PC-3 (cell line): ENCODE data around the gene SHISA2. TPM values are rescaled to one million over a fixed set of nuclear protein-coding genes. Genes with fewer than 3 reads are reported as not detected.

ENCODE experiments used
- ATAC-seq: fragments of 200-7000 bp; cut with Tn5 transposase; 2 replicates; pipeline ENCODE4 v1.9.1; 2020; ENCODE audit warnings: mild to moderate bottlenecking, moderate library complexity
- BruUV-seq: library from RNA; stranded (reverse); fragments of 400-500 nt; replicated peaks from 2 replicates; lab custom pipeline; 2021; lab: Mats Ljungman, UMichigan
- CTCF ChIA-PET: fragments of 300-600 bp; sonication (Branson Sonifier 250); formaldehyde crosslinking; loops from one replicate; lab custom pipeline; 2022; ENCODE audit warnings: antibody characterized with exemption; lab: Charles Lee
- POLR2A ChIA-PET: fragments of 300-600 bp; sonication (Branson Sonifier 250); formaldehyde crosslinking; loops from one replicate; lab custom pipeline; 2022; ENCODE audit warnings: antibody characterized with exemption; ENCODE audit not compliant: unreplicated experiment; lab: Charles Lee
- DNase-seq: peaks from one replicate; pipeline ENCODE4 v3.0.0-alpha.2; 2015
- H2AFZ ChIP-seq: fragments of 300-600 bp; sonication (generic); 2 replicates; pipeline ENCODE4 v1.6.0; 2016; ENCODE audit warnings: antibody characterized with exemption, low read length
- H3F3A ChIP-seq: fragments of 300-600 bp; sonication (generic); one replicate; pipeline ENCODE4 v1.6.0; 2017; ENCODE audit warnings: antibody characterized with exemption, low read length, control low read depth, mild to moderate bottlenecking; ENCODE audit not compliant: unreplicated experiment
- H3K27ac ChIP-seq: fragments of 300-600 bp; sonication (generic); 2 replicates; pipeline ENCODE4 v1.5.1; 2016; ENCODE audit warnings: mild to moderate bottlenecking, low read length
- H3K27me3 ChIP-seq: fragments of 300-600 bp; sonication (generic); 2 replicates; pipeline ENCODE4 v1.6.1; 2016; ENCODE audit warnings: low read length, mixed read lengths
- H3K36me3 ChIP-seq: fragments of 300-600 bp; sonication (generic); 2 replicates; pipeline ENCODE4 v1.6.1; 2016; ENCODE audit warnings: low read depth, mixed run types, low read length, mixed read lengths
- H3K4me1 ChIP-seq: fragments of 300-600 bp; sonication (generic); 2 replicates; pipeline ENCODE4 v1.5.1; 2016; ENCODE audit warnings: low read length; ENCODE audit not compliant: insufficient read depth
- H3K4me2 ChIP-seq: fragments of 300-600 bp; sonication (generic); 2 replicates; pipeline ENCODE4 v1.6.0; 2016; ENCODE audit warnings: low read length
- H3K4me3 ChIP-seq: fragments of 300-600 bp; sonication (generic); 2 replicates; pipeline ENCODE4 v1.5.1; 2016; ENCODE audit warnings: mild to moderate bottlenecking, low read length, mixed read lengths
- H3K79me2 ChIP-seq: fragments of 300-600 bp; sonication (generic); 2 replicates; pipeline ENCODE4 v1.6.1; 2017; ENCODE audit warnings: low read length, mixed read lengths
- H3K9ac ChIP-seq: fragments of 300-600 bp; sonication (generic); 2 replicates; pipeline ENCODE4 v1.6.0; 2016; ENCODE audit warnings: mild to moderate bottlenecking, low read length
- H3K9me2 ChIP-seq: fragments of 300-600 bp; sonication (generic); replicated peaks from 2 replicates; pipeline ENCODE4 v1.6.1; 2016; ENCODE audit warnings: mixed run types, low read length, mixed read lengths
- H3K9me3 ChIP-seq: fragments of 300-600 bp; sonication (generic); 2 replicates; pipeline ENCODE4 v1.6.1; 2016; ENCODE audit warnings: low read length, mixed read lengths
- H4K20me1 ChIP-seq: fragments of 300-600 bp; sonication (generic); 2 replicates; pipeline ENCODE4 v1.6.1; 2016; ENCODE audit warnings: low read length, mixed read lengths
- CTCF ChIP-seq: fragments of 300-600 bp; sonication (generic); conservative IDR thresholded peaks from 2 replicates; pipeline ENCODE4 v1.5.1; 2017; ENCODE audit warnings: antibody characterized with exemption, low read depth, mild to moderate bottlenecking, low read length
- EZH2 ChIP-seq: fragments of 300-600 bp; sonication (generic); IDR thresholded peaks from one replicate; pipeline ENCODE4 v1.6.1; 2017; ENCODE audit warnings: antibody characterized with exemption, mild to moderate bottlenecking, low read length; ENCODE audit not compliant: unreplicated experiment
- EZH2phosphoT487 ChIP-seq: fragments of 300-600 bp; sonication (generic); IDR thresholded peaks from 2 replicates; pipeline ENCODE4 v1.6.1; 2018; ENCODE audit warnings: mild to moderate bottlenecking, antibody characterized with exemption, low read length, borderline replicate concordance
- intact Hi-C: fragments of 100-400 bp; cut with micrococcal nuclease; formaldehyde crosslinking; loops from 2 replicates; pipeline ENCODE4 v1.9.0; 2023
- total RNA-seq: library from RNA; depleted of rRNA; stranded (reverse); fragments of >200 nt; gene quantifications from 2 replicates; pipeline ENCODE4 v1.2.3, GENCODE V29; 2014

The SHISA2 gene
- total RNA-seq, 1 experiment from 2014 or later: 7.8 TPM

GRCh38 chr13:26026211-26026610 is 25.6 kb downstream of the SHISA2 start:
- Histone ChIP-seq H3K27me3 (no peaks in the 10 kb centered on the region), H3K79me2 (no peaks in the 10 kb centered on the region), H3K9me2 (no peaks in the 10 kb centered on the region), H2AFZ (no peak overlapping the region), H3K4me2 (no peak overlapping the region), H3K36me3 (no peaks in the 10 kb centered on the region), H3K9ac (no peak overlapping the region), H4K20me1 (no peaks in the 10 kb centered on the region), H3K9me3 (no peaks in the 10 kb centered on the region), H3K27ac (no peak overlapping the region), H3K4me3 (no peak overlapping the region), H3K4me1 (peaks cover 22% of the 10 kb centered on the region), H3F3A (peaks cover 6% of the 10 kb centered on the region)
- no TSS peak for BruUV-seq
- TF ChIP-seq EZH2: no peak
- no peak for TF ChIP-seq CTCF
- no peak for TF ChIP-seq EZH2phosphoT487
- ATAC-seq (no peak), DNase-seq (no peak)
- ChIA-PET CTCF (no interaction called here), POLR2A (no interaction called here)
- intact Hi-C loops: no loop called here

- Histone ChIP-seq H3K4me3 (no peak overlapping the region), H3K36me3 (no peaks in the 10 kb centered on the region), H3K79me2 (no peaks in the 10 kb centered on the region), H3K27ac (no peak overlapping the region), H3K4me1 (peaks cover 26% of the 10 kb centered on the region), H3K9me3 (no peaks in the 10 kb centered on the region), H4K20me1 (no peaks in the 10 kb centered on the region), H3F3A (peaks cover 10% of the 10 kb centered on the region), H3K27me3 (no peaks in the 10 kb centered on the region), H3K9me2 (no peaks in the 10 kb centered on the region), H2AFZ (no peak overlapping the region), H3K9ac (no peak overlapping the region), H3K4me2 (no peak overlapping the region)
- POLR2A ChIA-PET: no interaction called here
- TF ChIP-seq CTCF (no peak), EZH2phosphoT487 (no peak), EZH2 (no peak)
- CTCF ChIA-PET: no interaction called here
- ATAC-seq (no peak), DNase-seq (no peak)
- intact Hi-C loops: no loop called here
- no TSS peak for BruUV-seq
Measured at GRCh38 chr13:26025771-26026170, 26.0 kb downstream of the SHISA2 start.

- ATAC-seq (no peak), DNase-seq (no peak)
- Histone ChIP-seq H3K4me1 (peaks cover 32% of the 10 kb centered on the region), H3K9ac (no peak overlapping the region), H3K9me3 (no peaks in the 10 kb centered on the region), H3K36me3 (no peaks in the 10 kb centered on the region), H2AFZ (no peak overlapping the region), H3K4me2 (no peak overlapping the region), H4K20me1 (no peaks in the 10 kb centered on the region), H3K4me3 (no peak overlapping the region), H3K27me3 (no peaks in the 10 kb centered on the region), H3K79me2 (no peaks in the 10 kb centered on the region), H3F3A (peaks cover 11% of the 10 kb centered on the region), H3K27ac (no peak overlapping the region), H3K9me2 (no peaks in the 10 kb centered on the region)
- TF ChIP-seq EZH2 (no peak), CTCF (no peak), EZH2phosphoT487 (no peak)
- ChIA-PET CTCF (no interaction called here), POLR2A (no interaction called here)
- intact Hi-C loops: no loop called here
- no TSS peak for BruUV-seq
Measured at GRCh38 chr13:26025196-26025595, 26.6 kb downstream of the SHISA2 start.
